Fibroblast of lung (primary cell): Measurements from ENCODE around the gene TRIM51. TPM values are rescaled to one million over a fixed set of nuclear protein-coding genes. Genes with fewer than 3 reads are reported as not detected.
"Not testable (repeated sequence)": the region's sequence is repeated elsewhere in the genome, so short reads cannot be mapped to it uniquely, and the experiment has no call there.

Source experiments
- DNase-seq, 2 donors: peaks; one replicate each; pipeline versions ENCODE4 v3.0.0 to v3.0.0-alpha.2; 2010; ENCODE audit warnings: low read depth in 2 of 2
- H2AFZ ChIP-seq: 2 replicates; pipeline ENCODE4 v1.5.1; 2012; ENCODE audit warnings: low read length, control low read depth, inconsistent platforms
- H3K27ac ChIP-seq: 2 replicates; pipeline ENCODE4 v1.5.1; 2011; ENCODE audit warnings: low read length, control low read depth; ENCODE audit not compliant: insufficient read depth
- H3K27me3 ChIP-seq: 2 replicates; pipeline ENCODE4 v1.5.1; 2011; ENCODE audit warnings: mild to moderate bottlenecking, low read length; ENCODE audit not compliant: control insufficient read depth, insufficient read depth
- H3K36me3 ChIP-seq: 2 replicates; pipeline ENCODE4 v1.5.1; 2011; ENCODE audit warnings: low read length; ENCODE audit not compliant: control insufficient read depth, insufficient read depth
- H3K4me1 ChIP-seq: 2 replicates; pipeline ENCODE4 v1.5.1; 2011; ENCODE audit warnings: low read length; ENCODE audit not compliant: control insufficient read depth, insufficient read depth; ENCODE audit errors: extremely low read depth
- H3K4me2 ChIP-seq: 2 replicates; pipeline ENCODE4 v1.5.1; 2011; ENCODE audit warnings: low read length, control low read depth; ENCODE audit not compliant: insufficient read depth; ENCODE audit errors: extremely low read depth
- H3K4me3 ChIP-seq, 4 experiments: fragments of 200-600 bp in 1 of 4; sonication (generic) in 1 of 4; replicated peaks in 1 of 4; 2 replicates each; pipeline ENCODE4 v1.5.1; 2011 to 2016; ENCODE audit warnings: low read length in 4 of 4, low read depth in 3 of 4, mild to moderate bottlenecking in 3 of 4, control low read depth in 2 of 4, inconsistent platforms in 1 of 4, mixed read lengths in 1 of 4; ENCODE audit not compliant: insufficient read depth in 1 of 4; ENCODE audit errors: control extremely low read depth in 1 of 4
- H3K79me2 ChIP-seq: 2 replicates; pipeline ENCODE4 v1.5.1; 2012; ENCODE audit warnings: mild to moderate bottlenecking, low read length, inconsistent platforms; ENCODE audit not compliant: control insufficient read depth, insufficient read depth
- H3K9ac ChIP-seq: 2 replicates; pipeline ENCODE4 v1.5.1; 2011; ENCODE audit warnings: mild to moderate bottlenecking, low read length, control low read depth; ENCODE audit not compliant: insufficient read depth
- H3K9me3 ChIP-seq: 2 replicates; pipeline ENCODE4 v1.5.1; 2012; ENCODE audit warnings: low read depth, low read length; ENCODE audit not compliant: control insufficient read depth, insufficient read depth
- H4K20me1 ChIP-seq: 2 replicates; pipeline ENCODE4 v1.5.1; 2011; ENCODE audit warnings: low read length; ENCODE audit not compliant: control insufficient read depth, insufficient read depth; ENCODE audit errors: extremely low read depth
- EZH2 ChIP-seq: IDR thresholded peaks from 2 replicates; pipeline ENCODE4 v1.5.1; 2012; ENCODE audit warnings: low read length, control low read depth, mild to moderate bottlenecking; ENCODE audit errors: missing control alignments
- polyA plus RNA-seq, 2 donors: library from polyadenylated mRNA; depleted of rRNA in 1 of 2; stranded (reverse) in 1 of 2; unstranded in 1 of 2; fragments of >200 nt; gene quantifications; 2 replicates each; pipeline ENCODE4 v1.2.1, GENCODE V29; 2011 to 2012; ENCODE audit warnings: missing spikeins in 1 of 2
- total RNA-seq: library from RNA; depleted of rRNA; stranded (reverse); fragments of >200 nt; gene quantifications from 2 replicates; pipeline ENCODE4 v1.2.1, GENCODE V29; 2014
- TF ChIP-seq, protein P1 (sequence below), 2 donors: IDR thresholded peaks in 1 of 2; conservative IDR thresholded peaks in 1 of 2; 1 replicate in 1 of 2; 2 replicates in 1 of 2; pipeline ENCODE4 v1.5.1; 2011 to 2012; ENCODE audit warnings: low read length in 2 of 2, control low read depth in 1 of 2, inconsistent platforms in 1 of 2, low read depth in 1 of 2, mild to moderate bottlenecking in 1 of 2

The TRIM51 gene
- total and polyA plus RNA-seq, 2 donors (not counting 1 experiment from before 2014, with no cell fraction given), result not detected

GRCh38 chr11:55852141-55852540 is 31.0 kb upstream of the TRIM51 start:
- Histone ChIP-seq H3K27ac (no peak overlapping the region), H3K4me3 (no peak overlapping the region), H3K27me3 (no peaks in the 10 kb centered on the region), H3K4me2 (no peak overlapping the region), H4K20me1 (no peaks in the 10 kb centered on the region), H3K9me3 (no peaks in the 10 kb centered on the region), H2AFZ (no peak overlapping the region), H3K79me2 (no peaks in the 10 kb centered on the region), H3K36me3 (no peaks in the 10 kb centered on the region), H3K9ac (no peak overlapping the region), H3K4me1 (no peaks in the 10 kb centered on the region)
- no peak for DNase-seq
- TF ChIP-seq EZH2, result no peak
- TF ChIP-seq, protein P1, sequence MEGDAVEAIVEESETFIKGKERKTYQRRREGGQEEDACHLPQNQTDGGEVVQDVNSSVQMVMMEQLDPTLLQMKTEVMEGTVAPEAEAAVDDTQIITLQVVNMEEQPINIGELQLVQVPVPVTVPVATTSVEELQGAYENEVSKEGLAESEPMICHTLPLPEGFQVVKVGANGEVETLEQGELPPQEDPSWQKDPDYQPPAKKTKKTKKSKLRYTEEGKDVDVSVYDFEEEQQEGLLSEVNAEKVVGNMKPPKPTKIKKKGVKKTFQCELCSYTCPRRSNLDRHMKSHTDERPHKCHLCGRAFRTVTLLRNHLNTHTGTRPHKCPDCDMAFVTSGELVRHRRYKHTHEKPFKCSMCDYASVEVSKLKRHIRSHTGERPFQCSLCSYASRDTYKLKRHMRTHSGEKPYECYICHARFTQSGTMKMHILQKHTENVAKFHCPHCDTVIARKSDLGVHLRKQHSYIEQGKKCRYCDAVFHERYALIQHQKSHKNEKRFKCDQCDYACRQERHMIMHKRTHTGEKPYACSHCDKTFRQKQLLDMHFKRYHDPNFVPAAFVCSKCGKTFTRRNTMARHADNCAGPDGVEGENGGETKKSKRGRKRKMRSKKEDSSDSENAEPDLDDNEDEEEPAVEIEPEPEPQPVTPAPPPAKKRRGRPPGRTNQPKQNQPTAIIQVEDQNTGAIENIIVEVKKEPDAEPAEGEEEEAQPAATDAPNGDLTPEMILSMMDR (conservative IDR thresholded peaks at IDR 0.05 in 1 of 2, IDR thresholded peaks at IDR 0.05 in 1 of 2; ENCODE audit: low read depth in 1 of 2, low read length in 2 of 2), result no peak

DNA sequence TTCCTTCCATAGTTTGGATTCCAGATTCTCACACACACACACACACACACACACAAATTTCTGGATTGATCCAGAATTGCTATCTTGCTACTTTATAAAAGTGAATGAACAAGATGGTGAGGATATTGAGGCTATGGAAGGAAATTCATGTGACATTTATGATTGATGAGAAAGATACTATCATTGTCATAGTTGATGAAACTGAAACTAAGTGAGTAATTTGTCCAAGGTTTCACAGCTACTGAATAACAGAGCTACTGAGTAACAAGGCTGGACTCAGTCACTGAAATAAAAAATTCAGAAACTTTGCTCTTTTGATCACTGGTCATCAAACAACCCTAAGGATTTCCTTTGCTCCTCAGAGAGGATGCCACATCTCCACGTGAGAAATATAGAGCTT is 28.4 kb upstream of the TRIM51 start:
- TF ChIP-seq, protein P1 (conservative IDR thresholded peaks at IDR 0.05 in 1 of 2, IDR thresholded peaks at IDR 0.05 in 1 of 2; ENCODE audit: low read depth in 1 of 2, low read length in 2 of 2), result no peak
- no peak for TF ChIP-seq EZH2

GRCh38 chr11:55867354-55867753 is 15.7 kb upstream of the TRIM51 start:
- H3K4me3 ChIP-seq, DNase-seq, H3K27me3 ChIP-seq, H3K4me2 ChIP-seq, H3K9me3 ChIP-seq, H3K9ac ChIP-seq, H3K4me1 ChIP-seq, H3K36me3 ChIP-seq, H3K79me2 ChIP-seq, H3K27ac ChIP-seq, H2AFZ ChIP-seq, H4K20me1 ChIP-seq: not testable (repeated sequence)

More for the DNA sequence above, 28.4 kb upstream of the TRIM51 start:
- DNase-seq, result no peak
- H3K27me3 ChIP-seq, result no peaks in the 10 kb centered on the region
- no peaks in the 10 kb centered on the region for H3K9me3 ChIP-seq
- H3K4me1 ChIP-seq, result no peaks in the 10 kb centered on the region
- H3K36me3 ChIP-seq, result no peaks in the 10 kb centered on the region
- no peak overlapping the region for H3K4me3 ChIP-seq
- no peak overlapping the region for H2AFZ ChIP-seq
- no peak overlapping the region for H3K9ac ChIP-seq
- H3K27ac ChIP-seq, result no peak overlapping the region
- H3K4me2 ChIP-seq, result no peak overlapping the region
- H3K79me2 ChIP-seq, result no peaks in the 10 kb centered on the region
- H4K20me1 ChIP-seq, result no peaks in the 10 kb centered on the region

- H3K4me3 ChIP-seq, H3K36me3 ChIP-seq, H3K27ac ChIP-seq, H3K27me3 ChIP-seq, H3K9ac ChIP-seq, H3K4me2 ChIP-seq, H2AFZ ChIP-seq, H3K9me3 ChIP-seq, H3K79me2 ChIP-seq, H4K20me1 ChIP-seq, H3K4me1 ChIP-seq, DNase-seq: not testable (repeated sequence)
Observed at GRCh38 chr11:55872731-55873130, 10.4 kb upstream of the TRIM51 start.

- not testable (repeated sequence) for H2AFZ ChIP-seq, DNase-seq, H3K4me3 ChIP-seq, H3K27me3 ChIP-seq, H3K79me2 ChIP-seq, H3K9me3 ChIP-seq, H4K20me1 ChIP-seq, H3K4me1 ChIP-seq, H3K4me2 ChIP-seq, H3K27ac ChIP-seq, H3K9ac ChIP-seq, H3K36me3 ChIP-seq
Observed at GRCh38 chr11:55873146-55873545, 10.0 kb upstream of the TRIM51 start.
